ENCODE data around the gene RAD51B.
"Not testable (repeated sequence)": the region's sequence is repeated elsewhere in the genome, so short reads cannot be mapped to it uniquely, and the experiment has no call there.

Gene RAD51B

DNA sequence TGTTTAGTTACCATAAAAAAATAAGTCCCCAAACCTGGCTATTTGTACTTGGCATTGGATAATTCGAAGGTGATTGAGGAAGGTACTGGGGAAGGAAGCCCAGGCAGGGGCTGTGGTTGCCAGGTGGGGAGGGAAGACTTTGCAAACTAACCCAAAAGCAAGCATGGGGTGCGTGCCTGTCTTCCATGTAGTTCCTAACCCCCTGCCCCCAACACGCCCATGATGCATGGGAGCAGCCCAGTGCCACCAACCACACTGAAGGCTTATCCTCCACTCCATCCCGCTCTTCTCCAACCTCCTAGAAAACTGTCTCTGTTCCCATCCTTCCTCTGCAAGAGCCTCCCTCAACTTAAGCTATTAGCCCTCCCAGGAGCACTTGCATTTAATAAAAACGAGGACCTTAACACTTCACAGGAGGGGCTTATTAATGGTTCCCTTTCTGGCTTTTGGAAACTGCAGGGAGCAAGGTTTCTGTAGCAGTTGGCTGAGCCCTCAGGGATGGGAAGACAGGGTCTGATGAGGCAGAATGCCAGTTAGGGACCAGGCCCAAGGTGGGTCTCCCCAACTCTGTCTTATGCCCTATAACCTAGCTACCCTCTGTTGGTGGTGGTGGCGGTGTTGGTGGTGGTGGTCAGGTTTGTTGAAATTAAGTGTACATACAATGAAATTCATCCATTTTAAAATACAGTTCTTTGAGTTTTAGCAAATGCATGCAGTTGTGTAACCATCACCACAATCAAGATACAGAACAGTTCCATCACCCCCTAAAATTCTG is 877.3 kb downstream of the RAD51B start:
- no peak for DNase-seq (ENCODE audit: low read depth in 2 of 2)

DNA sequence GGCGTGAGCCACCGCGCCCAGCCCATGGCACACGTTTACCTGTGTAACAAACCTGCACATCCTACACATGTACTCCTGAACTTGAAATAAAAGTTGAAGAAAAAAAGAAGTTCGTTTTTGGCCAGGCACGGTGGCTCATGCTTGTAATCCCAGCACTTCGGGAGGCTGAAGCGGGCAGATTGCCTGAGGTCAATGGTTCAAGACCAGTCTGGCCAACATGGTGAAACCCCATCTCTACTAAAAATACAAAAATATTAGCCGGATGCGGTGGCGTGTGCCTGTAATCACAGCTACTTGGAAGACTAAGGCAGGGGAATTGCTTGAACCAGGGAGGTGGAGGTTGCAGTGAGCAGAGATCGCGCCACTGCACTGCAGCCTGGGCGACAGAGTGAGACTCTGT is 879.2 kb downstream of the RAD51B start:
- not testable (repeated sequence) for DNase-seq (ENCODE audit: low read depth in 2 of 2)

DNA sequence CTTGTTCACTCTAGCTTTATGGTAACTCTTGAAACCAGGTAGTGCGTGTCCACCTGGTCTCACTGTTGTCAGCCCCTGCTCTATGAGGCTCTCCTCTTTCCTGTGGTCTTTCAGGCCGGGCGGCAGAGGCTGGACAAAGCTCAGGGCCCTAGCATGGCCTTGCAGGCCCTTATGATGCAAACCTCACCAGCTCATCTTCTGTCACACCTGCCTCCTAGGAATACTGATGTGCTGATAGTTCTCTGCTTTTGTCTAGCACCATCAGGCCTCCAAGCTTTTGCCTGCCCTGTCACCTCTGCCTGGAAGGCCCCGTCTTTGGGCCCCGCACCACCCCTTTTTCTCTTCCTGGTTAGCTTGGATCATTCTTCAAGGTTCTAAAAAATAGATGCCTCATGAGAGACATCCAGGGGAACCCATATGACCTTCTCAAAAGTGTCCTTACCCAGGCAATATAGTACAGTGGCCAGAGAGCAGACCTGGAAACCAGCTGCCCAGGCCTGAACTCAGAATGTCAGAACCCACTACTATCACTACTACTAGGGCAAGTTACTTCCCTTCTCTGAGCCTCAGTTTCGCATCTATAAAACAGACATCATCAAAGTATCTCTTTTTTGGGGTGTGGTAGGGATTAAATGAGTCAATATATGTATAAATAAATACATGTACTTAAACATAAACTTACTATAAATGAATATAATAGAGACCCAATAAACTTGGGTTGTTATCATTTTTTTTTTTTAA is 881.6 kb downstream of the RAD51B start:
- no peak for DNase-seq (ENCODE audit: low read depth in 2 of 2)

DNA sequence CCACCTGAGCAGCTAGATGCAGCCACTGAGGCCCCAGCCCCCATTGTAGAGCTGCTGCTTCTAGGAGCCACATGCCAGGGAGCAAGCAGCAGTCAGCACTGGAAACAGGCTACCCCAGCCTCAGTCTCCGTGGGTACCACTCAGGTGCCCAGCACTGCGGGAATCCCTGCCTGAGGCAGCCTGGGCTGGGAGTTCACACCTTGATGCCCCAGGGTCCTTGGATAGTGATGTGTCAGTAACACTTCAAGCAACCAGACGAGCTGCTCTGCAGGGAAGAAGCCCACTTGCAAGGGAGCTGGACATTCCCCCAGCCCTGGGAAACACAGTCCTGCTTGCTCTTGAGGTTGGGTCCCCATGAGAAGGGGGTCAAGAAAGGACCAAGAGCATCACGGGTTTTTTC is 882.6 kb downstream of the RAD51B start:
- DNase-seq (ENCODE audit: low read depth in 2 of 2), result no peak

DNA sequence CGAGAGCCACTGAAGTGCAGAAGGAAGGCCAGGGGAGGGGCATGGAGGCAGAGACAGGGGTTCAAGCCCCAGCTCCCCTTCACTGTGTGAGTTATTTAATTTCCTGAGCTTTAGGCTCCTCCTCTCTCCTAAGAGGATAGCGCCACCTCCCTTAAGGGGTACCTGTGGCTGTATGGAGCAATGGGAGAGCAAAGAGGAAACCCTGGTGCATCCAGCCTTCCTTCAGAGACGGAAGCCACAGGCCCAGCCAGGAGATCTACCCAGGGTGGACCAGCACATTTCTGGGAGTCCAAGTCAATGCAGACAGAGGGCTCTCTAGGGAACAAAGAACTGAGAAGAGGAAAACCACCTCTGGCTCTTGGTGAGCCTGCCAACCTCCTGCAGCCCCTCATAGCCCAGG is 883.0 kb downstream of the RAD51B start:
- no peak for DNase-seq (ENCODE audit: low read depth in 2 of 2)

DNA sequence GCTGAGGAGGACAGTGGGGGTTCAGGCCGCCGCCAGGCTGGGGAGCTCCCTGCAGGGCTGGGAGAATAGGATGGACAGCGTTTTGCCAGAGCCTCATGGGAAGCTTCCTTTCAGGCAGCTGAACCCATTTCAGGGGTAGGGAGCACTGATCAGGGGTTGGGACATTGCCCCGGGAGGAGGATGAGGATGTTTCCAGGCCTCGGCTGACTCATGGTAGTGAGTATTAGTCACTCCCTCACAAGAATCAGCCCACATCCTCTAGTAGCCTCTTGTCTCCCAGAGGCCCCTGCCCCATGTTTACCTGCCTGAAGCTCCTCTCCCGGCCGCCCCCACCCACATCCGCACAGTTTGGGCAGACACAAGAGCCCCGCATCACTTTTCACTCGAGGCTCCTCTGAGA is 883.5 kb downstream of the RAD51B start:
- no peak for DNase-seq (ENCODE audit: low read depth in 2 of 2)

DNA sequence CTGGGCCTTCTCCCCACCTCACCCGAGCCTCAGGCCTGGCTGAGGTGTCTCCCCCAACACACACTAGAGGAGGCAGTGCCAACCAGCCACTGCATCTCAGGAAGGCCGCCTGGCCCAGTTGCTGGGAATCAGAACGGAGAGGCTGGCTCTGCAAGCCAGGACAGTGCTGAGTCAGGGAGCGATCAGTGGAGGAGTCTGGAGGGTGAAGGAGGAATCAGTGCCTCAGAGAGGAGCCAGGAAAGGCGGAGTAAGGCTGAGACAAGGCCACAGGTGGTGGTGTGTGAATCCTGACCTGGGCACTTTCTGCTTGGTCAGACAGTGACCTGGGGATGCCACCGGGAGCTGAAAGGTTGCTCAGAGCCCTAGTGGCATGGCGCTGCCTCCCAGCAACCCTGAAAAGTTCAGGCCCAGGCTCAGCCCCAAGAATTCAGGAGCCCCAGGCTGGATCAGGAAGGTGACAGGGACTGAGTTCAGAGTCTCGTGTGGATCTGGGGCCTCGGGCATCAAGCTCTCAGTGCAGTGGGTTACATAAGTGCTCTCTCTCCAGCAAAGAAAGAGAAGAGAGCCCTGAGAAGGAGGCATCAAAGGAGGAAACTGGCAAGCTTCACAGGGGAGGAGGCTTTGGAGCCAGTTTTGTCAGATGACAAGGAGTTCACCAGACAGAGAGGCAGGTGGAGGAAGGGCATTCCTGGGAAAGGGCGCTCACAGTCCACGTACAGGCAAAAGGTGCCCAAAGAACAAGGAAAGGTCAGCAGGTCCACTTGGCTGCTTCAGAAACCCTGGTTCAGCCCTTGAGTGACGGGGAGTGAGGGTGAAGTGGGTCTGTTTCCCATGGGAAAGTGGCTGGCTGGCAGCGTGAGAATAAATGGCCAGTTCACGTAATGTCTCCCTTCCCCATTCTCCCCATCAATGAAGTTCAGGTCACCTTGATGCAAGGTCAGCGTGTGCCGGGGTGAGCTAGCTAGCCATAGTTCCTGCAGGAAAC is 885.4 kb downstream of the RAD51B start:
- DNase-seq (ENCODE audit: low read depth in 2 of 2), result no peak

DNA sequence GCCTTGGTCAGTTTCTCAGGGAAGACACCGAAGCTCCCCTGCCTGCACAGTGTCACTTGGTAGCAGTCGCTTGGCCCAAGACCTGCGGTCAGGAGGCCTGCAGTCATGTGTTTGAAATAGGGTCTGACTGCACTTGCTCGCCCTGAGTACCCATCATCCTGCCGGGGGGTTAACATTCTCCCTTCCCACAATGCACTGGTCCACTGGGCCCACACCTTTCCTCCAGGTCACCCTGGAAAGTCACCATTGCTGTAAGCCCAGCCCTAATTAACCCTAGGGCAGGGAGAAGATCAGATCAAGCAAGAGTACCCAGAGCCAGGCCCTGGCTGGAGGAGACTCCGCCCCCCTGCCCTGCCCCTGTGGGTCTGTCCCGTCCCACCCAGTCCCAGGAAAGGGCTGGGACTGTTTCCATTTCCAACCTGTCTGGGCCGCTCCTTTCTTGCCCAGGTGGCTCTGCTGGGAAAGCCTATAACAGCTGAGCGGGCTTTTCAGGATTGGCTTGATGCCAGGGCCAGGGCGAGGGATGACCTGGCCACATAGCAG is 886.2 kb downstream of the RAD51B start:
- no peak for DNase-seq (ENCODE audit: low read depth in 2 of 2)

DNA sequence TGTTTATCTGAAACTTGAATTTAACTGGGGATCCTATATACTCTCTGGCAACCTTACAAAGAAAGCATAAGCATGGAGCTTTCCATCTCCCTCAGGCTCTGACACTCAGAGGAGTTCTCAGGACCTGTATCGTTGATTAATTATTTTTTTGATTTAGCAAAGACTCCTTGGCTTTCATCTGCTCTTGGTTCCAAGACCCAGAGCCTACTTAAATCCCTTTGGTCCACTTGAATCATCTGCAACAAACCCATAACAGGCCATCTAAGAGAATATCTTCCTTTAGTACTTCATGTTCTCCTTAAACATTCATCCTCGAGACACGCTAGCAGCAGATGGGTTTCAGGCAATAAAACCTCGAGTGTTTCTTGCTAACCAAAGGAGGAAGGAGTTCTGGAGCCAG is 887.9 kb downstream of the RAD51B start:
- no peak for DNase-seq (ENCODE audit: low read depth in 2 of 2)

DNA sequence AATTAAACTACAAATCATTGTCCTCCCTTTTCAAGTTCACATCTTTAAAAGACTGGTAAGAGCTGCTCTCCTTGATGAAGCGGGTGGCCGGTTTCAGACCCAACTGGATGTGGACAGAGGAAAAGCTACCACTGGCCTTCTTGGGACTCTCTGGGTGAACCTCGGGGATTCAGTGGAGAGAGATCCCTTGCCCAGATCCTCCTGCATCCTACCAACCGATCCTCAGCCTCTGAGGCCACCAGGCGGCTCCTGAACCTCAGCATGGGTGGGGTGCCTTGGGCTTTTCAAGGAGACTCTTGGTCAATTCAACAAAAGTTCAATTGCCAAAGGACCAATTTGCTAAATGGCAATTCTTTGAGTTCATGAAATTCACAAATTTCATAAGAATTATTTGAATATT is 888.8 kb downstream of the RAD51B start:
- no peak for DNase-seq (ENCODE audit: low read depth in 2 of 2)

DNA sequence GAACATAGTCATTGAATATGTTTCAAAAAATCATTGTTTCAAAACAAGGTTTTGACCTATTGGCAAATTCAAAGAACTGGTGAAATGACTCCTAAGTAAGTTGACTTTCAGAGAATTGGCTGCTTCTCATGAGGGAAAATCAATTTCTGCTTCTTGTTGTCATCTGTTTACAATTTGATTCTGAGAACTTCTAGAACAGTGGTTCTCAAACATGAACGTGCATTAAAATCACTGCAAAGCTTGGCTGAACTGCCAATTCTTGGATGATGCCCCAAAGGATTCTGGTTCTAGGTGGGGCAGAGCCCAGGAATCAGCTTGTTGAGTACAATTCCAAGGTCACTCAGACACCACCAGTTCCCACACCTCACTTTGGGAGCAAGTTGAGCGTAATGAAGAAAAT is 889.4 kb downstream of the RAD51B start:
- DNase-seq (ENCODE audit: low read depth in 2 of 2), result no peak

DNA sequence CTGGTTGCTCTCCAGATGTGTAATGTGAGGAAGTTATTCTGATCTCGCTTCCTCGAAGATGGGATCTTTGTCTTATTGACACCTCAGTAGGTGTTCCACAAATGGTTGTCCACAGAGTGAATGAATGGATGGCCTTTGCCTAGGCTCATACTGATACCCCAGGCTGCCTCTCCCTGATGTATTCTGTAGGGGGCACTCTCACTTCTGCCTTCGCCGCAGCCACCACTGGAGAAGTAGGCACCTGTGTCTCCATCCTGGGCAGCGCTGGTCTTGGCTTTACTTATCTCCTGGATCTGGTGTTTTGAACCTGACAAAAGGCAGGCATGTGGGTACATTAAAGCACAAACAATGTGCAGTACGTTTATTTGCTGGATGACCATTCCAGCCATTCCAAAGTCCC is 891.2 kb downstream of the RAD51B start:
- no peak for DNase-seq (ENCODE audit: low read depth in 2 of 2)

DNA sequence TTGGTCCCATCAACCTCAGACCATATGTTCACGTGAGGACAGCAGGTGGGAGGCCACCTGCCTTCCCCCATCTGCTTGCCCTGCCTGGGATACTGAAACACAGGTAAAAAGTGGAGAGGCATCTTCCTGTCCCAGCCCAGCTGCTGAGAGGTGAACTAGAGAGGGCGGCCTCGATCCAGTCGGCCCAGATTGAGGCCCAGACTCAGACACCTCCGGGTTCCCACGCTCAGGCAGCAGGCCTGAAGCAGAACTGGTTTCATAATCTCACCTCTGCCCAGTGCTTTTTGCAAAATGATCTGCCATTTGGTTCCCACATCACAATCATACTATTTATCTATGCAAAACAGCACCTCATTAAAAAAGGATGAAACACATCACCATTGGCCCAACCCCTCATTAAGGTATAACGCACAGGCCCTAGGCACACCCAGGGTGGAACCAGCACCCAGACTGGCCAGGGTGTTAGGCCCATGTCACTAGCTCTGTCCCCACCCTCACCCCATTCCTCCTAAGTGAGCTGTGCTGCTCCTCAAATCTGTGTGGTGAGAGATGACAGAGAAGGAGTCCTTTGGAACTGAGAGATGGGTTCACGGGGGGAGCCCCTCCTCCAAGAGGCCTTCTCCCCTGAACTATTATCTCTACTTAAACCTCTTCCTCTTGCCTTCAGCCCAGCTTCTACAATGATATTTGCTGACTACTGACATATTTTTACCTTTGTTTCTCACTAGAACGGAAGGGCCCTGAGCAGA is 892.2 kb downstream of the RAD51B start:
- no peak for DNase-seq (ENCODE audit: low read depth in 2 of 2)

DNA sequence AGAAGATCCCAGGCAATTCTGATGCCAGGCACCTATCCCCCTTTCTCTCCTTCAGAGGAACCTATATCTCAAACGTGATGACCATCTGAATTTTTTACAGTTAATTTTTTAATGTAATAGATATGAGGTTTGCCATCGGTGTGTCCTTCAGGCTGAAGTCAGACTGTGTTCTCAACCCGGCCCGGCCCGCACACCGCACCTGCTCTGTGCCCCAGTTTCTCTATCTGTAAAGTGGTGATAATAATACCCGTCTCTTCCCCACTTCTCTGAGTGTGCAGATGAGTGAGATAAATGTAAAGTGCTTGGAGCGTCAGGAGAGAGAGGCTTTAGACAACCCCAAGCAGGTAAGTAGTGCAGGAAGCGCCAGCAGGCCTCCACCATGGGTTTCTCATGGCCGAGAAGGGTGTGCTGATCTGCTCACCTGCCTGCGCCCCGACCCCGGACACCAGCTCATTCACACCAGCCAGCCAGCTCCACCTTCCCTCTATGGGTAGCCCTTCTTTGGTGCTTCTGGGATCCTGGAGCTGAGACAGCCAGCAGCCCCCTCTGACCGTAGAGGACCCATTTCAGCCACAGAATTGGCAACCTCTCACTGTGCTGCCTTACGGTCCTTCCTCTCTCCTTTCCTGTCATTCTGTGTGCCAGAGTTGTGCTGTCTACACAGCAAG is 893.3 kb downstream of the RAD51B start:
- no peak for DNase-seq (ENCODE audit: low read depth in 2 of 2)

DNA sequence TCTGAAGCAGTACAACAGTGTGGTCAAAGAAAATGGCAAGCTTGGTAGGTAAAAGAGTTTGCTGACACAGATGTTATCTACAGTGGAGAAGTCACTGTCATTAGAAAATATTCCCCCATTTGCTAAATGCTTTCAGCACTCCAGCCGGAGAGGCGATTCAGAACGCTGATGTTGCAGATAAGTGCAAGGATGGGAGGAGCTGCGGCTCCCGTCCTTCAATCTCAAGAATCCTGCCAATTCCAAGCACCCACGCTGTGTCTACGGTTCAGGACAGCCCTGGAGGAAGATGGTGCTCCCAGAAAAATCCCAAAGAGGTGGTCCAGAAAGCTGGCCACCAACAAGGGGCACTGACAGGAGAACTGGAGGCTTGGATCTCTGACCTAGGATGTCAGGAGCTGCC is 894.2 kb downstream of the RAD51B start:
- no peak for DNase-seq (ENCODE audit: low read depth in 2 of 2)

DNA sequence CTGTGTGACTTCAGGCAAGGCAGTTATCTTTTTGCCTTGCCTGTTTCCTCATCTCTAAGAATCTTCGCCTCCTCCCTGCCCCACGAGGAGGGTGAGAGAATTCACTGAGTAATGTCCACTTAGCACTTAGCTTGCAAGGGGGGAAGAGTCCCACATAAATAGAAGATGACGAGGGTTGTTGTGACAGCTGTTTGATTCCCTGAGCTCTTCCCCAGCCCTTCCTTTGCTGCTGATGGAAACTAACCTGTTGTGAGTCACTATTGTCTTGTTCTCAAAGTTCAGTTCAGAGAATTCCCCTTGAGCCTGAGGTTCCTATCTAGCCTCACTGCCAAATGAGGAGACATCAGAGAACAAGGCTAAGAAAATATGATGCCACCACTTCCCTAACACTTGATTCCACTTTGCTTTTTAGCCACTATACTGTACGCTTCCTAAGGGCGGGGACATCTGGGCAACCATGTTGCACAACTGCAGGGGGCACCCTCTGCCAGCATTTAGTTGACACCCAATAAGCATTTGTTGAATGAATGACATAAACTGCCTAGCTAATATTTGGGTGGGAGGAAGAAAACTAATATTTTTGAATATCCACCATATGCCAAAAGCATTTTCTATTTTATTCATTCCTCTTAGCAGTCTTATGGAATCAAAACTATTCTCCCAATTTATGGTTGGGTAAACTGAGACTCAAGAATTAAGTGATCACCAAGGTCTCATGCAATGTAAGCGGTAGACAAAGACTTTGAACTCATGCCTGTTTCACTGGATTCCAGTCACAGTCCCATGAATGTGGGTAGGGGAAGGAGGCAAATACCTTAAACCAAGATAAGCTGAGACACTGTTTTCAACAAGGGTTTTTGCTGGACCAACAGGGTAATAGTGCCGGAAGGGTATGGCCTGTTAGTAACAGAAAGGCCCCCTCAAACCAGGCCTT is 895.7 kb downstream of the RAD51B start:
- no peak for DNase-seq (ENCODE audit: low read depth in 2 of 2)

DNA sequence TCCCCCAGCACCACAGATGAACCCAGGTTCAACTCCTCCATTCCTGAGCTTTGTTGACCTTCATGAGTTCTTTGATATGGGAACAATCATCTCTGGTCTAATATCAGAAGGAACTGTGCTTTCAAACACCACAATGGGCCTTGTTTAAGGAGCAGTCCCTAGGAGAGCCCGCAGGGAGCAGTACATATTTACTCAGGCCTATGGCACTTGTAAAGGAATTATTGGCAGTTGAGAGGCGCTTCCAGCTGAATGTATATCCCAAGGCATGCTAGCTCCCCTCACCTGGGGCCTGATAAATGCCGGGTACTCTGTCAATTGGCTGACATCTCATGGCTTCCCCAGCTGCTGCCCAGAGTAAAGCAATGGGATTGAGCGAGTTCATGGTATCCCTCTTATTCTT is 897.1 kb downstream of the RAD51B start:
- no peak for DNase-seq (ENCODE audit: low read depth in 2 of 2)

DNA sequence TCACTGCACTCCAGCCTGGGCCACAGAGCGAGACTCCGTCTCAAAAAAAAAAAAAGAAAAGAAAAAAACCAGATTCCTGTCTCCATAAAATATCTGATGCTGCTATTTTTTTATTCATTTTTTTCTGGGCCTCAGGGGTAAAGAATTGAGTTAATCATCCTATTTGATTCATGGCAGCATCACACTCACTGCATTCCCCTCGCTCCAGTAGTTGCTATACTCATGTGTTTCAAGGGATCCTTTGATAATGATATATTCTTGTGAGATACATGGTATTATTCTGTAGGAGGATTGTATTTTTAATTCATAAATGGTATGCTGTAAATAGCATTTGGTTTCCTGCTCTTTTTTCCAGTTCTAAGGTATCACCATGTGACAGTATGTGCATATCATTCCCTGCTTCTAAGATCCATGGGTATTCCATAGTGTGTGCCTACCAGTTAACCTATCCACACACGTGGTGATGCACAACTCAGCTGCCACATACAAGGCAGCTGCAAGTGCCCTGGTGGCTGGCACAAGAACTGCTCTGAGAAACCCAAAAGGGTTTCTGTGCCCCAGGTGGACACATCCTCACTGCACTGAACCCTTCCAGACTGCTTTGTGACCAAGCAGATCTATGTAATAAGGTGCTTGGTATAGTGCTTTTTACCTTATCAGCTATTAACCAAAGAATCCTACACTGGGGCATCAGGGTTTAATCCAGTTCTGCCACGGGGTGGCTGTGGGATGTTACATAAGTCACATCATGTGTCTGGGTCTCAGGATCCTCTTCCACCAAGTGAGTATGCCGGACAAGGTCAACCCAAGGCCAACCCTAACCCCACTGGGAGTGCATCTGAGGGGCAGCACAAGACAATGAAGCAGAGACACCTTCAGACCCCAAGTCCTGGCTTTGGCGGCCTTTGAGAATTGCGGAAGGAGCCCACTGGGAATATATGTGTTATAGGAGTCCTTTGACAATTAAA is 898.7 kb downstream of the RAD51B start:
- no peak for DNase-seq (ENCODE audit: low read depth in 2 of 2)
